Ishikawa (cell line): ENCODE measurements around the gene REC114.

Source experiments
- CEBPB ChIP-seq: IDR thresholded peaks from 2 replicates; pipeline ENCODE4 v1.6.1; 2012
- CREB1 ChIP-seq: IDR thresholded peaks from 2 replicates; pipeline ENCODE4 v1.6.1; 2012; ENCODE audit warnings: low read depth
- EGR1 ChIP-seq: IDR thresholded peaks from 2 replicates; pipeline ENCODE4 v1.6.1; 2012
- EP300 ChIP-seq: IDR thresholded peaks from 2 replicates; pipeline ENCODE4 v1.6.1; 2012; ENCODE audit warnings: borderline replicate concordance
- FOXM1 ChIP-seq: IDR thresholded peaks from 2 replicates; pipeline ENCODE4 v1.6.1; 2012; ENCODE audit warnings: low read depth, borderline replicate concordance
- RAD21 ChIP-seq: IDR thresholded peaks from 2 replicates; pipeline ENCODE4 v1.6.1; 2012; ENCODE audit warnings: low read depth
- TAF1 ChIP-seq: IDR thresholded peaks from 2 replicates; pipeline ENCODE4 v1.6.1; 2012; ENCODE audit warnings: low read depth, mild to moderate bottlenecking
- TCF12 ChIP-seq: IDR thresholded peaks from 2 replicates; pipeline ENCODE4 v1.6.1; 2012; ENCODE audit warnings: low read depth
- TEAD4 ChIP-seq: IDR thresholded peaks from 2 replicates; pipeline ENCODE4 v1.6.1; 2012
- YY1 ChIP-seq: IDR thresholded peaks from 2 replicates; pipeline ENCODE4 v1.6.1; 2012; ENCODE audit warnings: low read depth
- ZBTB7A ChIP-seq: IDR thresholded peaks from 2 replicates; pipeline ENCODE4 v1.6.1; 2012; ENCODE audit warnings: low read depth
- TF ChIP-seq, protein P1 (sequence below): IDR thresholded peaks from 2 replicates; pipeline ENCODE4 v1.6.1; 2012; ENCODE audit warnings: low read depth, mild to moderate bottlenecking
- TF ChIP-seq, protein P2 (sequence below): IDR thresholded peaks from 2 replicates; pipeline ENCODE4 v1.6.1; 2012
- TF ChIP-seq, protein P3 (sequence below): IDR thresholded peaks from 2 replicates; pipeline ENCODE4 v1.6.1; 2012

REC114 gene

DNA sequence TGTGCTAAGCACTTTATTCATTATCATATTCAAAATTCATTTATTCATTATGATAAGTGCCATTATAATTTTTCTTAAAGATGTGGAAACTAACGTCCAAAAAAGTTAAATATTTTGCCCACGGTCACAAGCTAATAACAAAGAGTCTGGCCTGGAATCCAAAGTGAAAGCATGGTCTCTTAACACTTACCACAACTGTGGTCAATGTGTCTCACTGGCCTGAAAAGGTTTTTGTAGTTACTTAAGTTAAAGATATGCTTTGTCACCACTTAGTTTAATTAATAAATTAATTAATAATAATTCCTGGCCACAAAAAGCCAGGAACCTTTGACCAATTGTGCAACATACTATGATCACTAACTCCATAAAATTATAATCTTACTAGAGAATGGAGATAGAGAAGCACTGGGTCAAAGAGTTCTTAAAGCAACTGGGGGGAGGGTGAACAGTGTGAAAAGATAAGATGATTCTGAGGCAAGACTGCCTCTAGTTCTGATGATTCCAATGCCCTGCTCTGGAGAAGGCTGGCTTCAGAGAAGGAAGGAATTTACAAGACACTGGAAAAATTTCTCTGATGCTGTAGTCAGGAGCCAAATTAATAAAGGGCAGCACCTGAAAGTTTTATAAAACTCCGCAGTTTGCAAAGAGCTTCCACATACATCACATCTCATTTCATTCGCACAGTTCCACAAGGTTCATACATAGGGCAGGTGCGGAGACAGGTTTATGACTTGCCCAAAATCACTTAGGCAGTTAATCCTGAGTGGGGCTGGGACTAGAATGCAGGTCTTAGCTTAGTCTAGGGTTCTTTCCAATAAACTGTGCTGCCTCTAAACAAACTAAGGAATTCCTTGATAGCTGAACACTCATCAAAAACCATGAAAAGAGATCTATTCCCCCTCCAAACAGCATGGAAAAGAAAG lies 157.7 kb downstream of the REC114 start:
- no peak for TF ChIP-seq EP300
- no peak for TF ChIP-seq TCF12
- no peak for TF ChIP-seq YY1
- TF ChIP-seq TAF1 = no peak
- TF ChIP-seq, protein P1, sequence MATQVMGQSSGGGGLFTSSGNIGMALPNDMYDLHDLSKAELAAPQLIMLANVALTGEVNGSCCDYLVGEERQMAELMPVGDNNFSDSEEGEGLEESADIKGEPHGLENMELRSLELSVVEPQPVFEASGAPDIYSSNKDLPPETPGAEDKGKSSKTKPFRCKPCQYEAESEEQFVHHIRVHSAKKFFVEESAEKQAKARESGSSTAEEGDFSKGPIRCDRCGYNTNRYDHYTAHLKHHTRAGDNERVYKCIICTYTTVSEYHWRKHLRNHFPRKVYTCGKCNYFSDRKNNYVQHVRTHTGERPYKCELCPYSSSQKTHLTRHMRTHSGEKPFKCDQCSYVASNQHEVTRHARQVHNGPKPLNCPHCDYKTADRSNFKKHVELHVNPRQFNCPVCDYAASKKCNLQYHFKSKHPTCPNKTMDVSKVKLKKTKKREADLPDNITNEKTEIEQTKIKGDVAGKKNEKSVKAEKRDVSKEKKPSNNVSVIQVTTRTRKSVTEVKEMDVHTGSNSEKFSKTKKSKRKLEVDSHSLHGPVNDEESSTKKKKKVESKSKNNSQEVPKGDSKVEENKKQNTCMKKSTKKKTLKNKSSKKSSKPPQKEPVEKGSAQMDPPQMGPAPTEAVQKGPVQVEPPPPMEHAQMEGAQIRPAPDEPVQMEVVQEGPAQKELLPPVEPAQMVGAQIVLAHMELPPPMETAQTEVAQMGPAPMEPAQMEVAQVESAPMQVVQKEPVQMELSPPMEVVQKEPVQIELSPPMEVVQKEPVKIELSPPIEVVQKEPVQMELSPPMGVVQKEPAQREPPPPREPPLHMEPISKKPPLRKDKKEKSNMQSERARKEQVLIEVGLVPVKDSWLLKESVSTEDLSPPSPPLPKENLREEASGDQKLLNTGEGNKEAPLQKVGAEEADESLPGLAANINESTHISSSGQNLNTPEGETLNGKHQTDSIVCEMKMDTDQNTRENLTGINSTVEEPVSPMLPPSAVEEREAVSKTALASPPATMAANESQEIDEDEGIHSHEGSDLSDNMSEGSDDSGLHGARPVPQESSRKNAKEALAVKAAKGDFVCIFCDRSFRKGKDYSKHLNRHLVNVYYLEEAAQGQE = no peak

DNA sequence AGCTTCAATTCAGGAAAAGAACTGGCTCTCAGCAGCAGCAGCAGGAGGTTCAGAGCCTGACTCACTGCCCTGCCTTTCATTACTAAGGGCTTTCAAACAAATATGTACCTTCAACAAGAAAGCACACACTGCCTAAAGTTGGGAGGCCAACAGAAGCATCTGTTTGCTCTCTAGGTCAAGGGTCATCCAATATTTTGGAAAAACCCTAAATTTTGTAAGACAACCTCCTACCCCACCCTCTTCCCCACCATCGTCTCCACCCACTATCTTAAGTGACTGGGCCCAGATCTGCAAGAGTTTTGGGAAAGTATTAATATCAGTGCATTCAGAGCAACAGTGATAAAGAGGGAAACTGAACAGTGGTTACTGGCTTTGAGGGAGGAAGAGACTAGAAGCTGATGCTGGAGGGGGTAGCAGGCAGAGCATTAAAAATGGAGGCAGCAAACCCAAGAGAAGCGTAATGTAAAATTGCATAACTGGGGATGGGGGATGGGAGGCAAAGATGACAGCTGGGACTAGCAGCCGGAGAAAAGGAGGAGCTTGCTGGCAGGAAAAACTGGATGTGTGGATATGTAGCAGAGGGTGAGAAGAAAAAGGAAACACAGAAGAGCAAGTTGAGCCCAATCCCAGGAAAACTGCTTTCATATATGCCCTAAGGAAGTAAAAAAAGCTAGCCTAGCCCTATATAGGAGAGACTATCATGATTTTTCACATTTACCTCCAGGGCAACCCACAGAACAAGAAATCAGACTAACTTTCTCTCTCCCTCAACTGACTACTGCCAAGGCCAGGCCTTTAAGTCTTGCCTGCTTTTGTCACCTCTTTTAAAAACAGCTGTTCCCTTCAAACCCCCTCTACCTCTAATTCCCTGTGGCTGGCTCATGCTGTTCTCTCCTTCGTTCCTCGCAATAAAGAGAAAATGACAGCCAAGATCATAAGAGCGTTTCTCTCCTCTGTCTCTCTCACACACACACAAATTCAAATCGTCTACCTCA lies 158.8 kb downstream of the REC114 start:
- TF ChIP-seq, protein P1 = no peak
- TF ChIP-seq EGR1 = no peak
- TF ChIP-seq CEBPB = no peak

DNA sequence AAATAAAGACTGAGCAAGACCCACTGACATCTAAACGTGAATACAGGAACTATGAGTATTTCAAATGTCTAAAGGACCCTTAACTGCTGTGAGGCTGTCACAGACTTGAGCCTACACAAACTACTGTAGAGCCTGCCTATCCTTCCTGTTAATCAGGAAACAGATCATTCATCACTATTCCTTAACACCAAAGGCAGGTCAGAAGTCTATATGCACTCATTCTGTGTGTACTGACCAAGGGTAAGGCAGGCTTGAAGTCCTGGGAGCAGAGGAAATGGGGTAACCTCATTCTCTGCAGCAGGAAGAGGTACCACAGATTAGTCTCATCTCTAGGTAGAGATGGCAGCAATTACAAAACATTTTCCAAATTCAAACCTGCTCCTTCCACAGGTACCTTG lies 159.5 kb downstream of the REC114 start:
- TF ChIP-seq TEAD4 (no peak), CEBPB (no peak), TCF12 (no peak), EP300 (no peak), YY1 (no peak), ZBTB7A (no peak), FOXM1 (no peak), TAF1 (no peak)
- TF ChIP-seq, protein P1 = no peak
- TF ChIP-seq, protein P2, sequence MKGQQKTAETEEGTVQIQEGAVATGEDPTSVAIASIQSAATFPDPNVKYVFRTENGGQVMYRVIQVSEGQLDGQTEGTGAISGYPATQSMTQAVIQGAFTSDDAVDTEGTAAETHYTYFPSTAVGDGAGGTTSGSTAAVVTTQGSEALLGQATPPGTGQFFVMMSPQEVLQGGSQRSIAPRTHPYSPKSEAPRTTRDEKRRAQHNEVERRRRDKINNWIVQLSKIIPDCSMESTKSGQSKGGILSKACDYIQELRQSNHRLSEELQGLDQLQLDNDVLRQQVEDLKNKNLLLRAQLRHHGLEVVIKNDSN = no peak

DNA sequence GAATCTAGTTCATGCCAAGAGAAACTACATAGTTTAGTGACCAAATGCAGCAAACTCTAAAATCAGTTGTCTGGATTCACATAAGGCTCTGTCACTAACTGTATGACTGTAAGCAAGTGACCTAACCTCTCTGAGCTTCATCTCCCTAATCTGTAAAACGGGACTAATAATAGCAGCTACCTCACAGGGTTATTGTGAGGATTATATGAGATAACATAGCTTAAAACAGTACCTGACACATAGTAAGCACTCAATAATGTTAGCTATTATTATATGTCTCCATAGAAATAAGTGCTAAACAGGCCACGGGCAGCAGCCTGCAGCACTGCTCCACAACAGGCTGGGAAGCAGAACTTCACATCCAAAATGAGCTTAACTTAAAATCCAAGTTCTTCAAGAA lies 160.0 kb downstream of the REC114 start:
- TF ChIP-seq TEAD4 (no peak), FOXM1 (no peak), CREB1 (no peak), YY1 (no peak), RAD21 (no peak), EP300 (no peak), EGR1 (no peak)
- TF ChIP-seq, protein P1 = no peak
- TF ChIP-seq, protein P3, sequence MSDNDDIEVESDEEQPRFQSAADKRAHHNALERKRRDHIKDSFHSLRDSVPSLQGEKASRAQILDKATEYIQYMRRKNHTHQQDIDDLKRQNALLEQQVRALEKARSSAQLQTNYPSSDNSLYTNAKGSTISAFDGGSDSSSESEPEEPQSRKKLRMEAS = no peak
